Duodenal mucosa (tissue), 2 donors: ENCODE results near the gene DPYSL5.

Source experiments
- H3K27ac ChIP-seq: one replicate; pipeline ENCODE4 v1.7.0; 2013; ENCODE audit warnings: low read depth, low read length
- H3K27me3 ChIP-seq, 2 donors: one replicate each; pipeline ENCODE4 v1.7.0; 2013; ENCODE audit warnings: low read length in 2 of 2, control low read depth in 1 of 2; ENCODE audit not compliant: insufficient read depth in 2 of 2, control insufficient read depth in 1 of 2
- H3K36me3 ChIP-seq, 2 donors: one replicate each; pipeline ENCODE4 v1.7.0; 2013; ENCODE audit warnings: low read length in 2 of 2, control low read depth in 1 of 2; ENCODE audit not compliant: insufficient read depth in 2 of 2, control insufficient read depth in 1 of 2
- H3K4me1 ChIP-seq, 2 donors: one replicate each; pipeline ENCODE4 v1.7.0; 2013; ENCODE audit warnings: low read length in 2 of 2, control low read depth in 1 of 2; ENCODE audit not compliant: insufficient read depth in 2 of 2, control insufficient read depth in 1 of 2
- H3K4me3 ChIP-seq, 2 donors: one replicate each; pipeline ENCODE4 v1.7.0; 2013; ENCODE audit warnings: low read length in 2 of 2, low read depth in 1 of 2
- H3K9ac ChIP-seq, 2 donors: one replicate each; pipeline ENCODE4 v1.7.0; 2013; ENCODE audit warnings: low read length in 2 of 2, low read depth in 1 of 2
- H3K9me3 ChIP-seq, 2 donors: one replicate each; pipeline ENCODE4 v1.7.0; 2013; ENCODE audit warnings: low read length in 2 of 2, control low read depth in 1 of 2; ENCODE audit not compliant: control insufficient read depth in 1 of 2

Gene DPYSL5

DNA sequence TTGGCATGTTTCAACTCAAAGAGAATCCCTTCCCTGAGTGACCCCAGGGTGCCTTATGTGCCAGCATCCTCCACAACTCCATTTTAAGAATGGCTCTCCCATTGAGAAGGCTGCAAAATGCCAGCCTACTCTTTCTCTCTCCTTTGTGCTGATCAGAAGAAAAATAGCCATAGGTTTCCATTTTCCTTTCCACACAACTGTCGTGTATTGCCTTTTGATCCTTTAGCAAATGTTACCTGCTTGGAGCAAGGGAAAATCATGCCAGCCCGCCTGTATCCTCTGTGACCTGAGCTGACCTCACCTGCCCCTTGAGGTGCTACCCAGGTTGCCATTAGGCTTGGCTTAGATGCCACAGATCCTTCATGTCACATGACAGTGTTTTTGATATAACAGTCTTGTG, 38.8 kb downstream of the DPYSL5 start:
- no peaks in the 10 kb centered on the region for H3K36me3 ChIP-seq
- H3K9me3 ChIP-seq = no peaks in the 10 kb centered on the region
- no peak overlapping the region for H3K9ac ChIP-seq
- no peaks in the 10 kb centered on the region for H3K27me3 ChIP-seq
- H3K4me3 ChIP-seq = no peak overlapping the region
- no peak overlapping the region for H3K27ac ChIP-seq
- H3K4me1 ChIP-seq = no peaks in the 10 kb centered on the region

DNA sequence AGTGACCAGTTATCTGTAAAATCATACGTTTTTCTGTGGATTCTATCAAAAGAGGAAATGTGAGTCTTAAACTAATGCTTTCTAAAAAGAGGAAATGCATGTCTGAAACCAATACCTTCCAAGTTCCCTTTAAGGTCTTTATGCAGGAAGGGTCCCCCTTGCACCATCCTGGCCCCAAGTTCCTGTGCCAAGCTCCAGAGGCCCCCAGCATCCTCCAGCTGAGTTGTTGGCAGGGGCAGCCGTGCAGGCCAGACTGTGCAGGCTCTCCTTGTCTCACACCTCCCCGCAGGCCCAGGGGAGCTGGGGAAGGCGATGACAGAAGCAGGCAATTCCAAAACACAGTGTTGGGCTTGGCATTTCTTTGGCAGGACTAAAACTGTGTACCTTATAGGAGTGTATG, 39.2 kb downstream of the DPYSL5 start:
- no peaks in the 10 kb centered on the region for H3K36me3 ChIP-seq
- H3K4me1 ChIP-seq = no peaks in the 10 kb centered on the region
- no peak overlapping the region for H3K27ac ChIP-seq
- H3K27me3 ChIP-seq = no peaks in the 10 kb centered on the region
- H3K9me3 ChIP-seq = no peaks in the 10 kb centered on the region
- no peak overlapping the region for H3K9ac ChIP-seq
- H3K4me3 ChIP-seq = no peak overlapping the region

DNA sequence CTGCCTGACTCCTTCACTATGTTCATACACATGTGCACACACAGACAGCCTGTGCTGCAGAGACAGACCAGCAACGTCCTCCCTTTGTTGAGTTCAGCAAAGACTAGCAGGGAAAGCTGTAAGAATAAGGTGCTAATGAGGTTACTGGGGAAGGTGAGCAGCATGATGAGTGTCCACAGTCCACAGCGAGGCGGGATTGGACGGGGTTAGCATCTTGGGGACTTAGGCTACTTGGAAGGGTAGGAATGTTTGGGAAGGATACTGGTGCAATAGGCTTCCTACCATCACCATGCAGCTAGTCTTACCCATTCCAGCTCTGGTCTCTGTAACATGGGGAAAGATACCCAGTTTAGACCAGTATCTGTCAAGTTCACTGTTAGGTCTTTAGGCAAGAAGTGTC, 41.9 kb downstream of the DPYSL5 start:
- H3K9me3 ChIP-seq = peaks cover 0 to 2% of the 10 kb centered on the region in 2 donors
- H3K4me3 ChIP-seq = no peak overlapping the region
- no peak overlapping the region for H3K9ac ChIP-seq
- H3K27me3 ChIP-seq = no peaks in the 10 kb centered on the region
- no peaks in the 10 kb centered on the region for H3K4me1 ChIP-seq
- no peak overlapping the region for H3K27ac ChIP-seq
- no peaks in the 10 kb centered on the region for H3K36me3 ChIP-seq

DNA sequence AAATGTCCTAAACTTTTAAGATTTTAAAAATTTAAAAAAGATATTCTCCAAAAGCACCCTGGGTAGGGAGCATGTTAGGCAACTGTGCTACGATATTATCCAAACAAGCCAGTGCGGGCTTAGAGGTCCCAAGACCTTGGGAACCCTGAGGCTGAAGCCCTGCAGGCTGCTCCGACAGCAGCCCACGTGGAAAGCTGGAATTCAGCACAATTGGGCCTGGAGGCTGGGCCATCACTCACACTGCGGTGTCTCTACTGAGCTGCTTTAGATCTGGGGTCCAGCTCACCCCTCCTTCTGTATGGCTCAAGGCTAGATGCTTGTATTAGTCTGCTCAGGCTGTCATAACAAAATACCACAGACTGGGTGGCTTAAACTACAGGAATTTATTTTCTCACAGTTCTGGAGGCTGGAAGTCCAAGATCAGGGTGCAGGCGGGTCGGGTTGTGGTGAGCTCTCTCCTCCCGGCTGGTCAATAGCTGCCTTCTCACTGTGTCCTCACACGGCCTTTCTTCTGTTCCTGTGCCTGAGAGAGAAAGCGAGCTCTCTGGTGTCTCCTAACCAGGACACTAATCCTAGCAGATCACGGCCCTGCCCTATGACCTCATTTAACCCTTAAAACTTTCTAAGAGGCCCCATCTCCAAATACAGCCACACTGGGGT, 42.5 kb downstream of the DPYSL5 start:
- peaks cover 5 to 8% of the 10 kb centered on the region in 2 donors for H3K9me3 ChIP-seq
- H3K9ac ChIP-seq = no peak overlapping the region
- no peak overlapping the region for H3K27ac ChIP-seq
- no peaks in the 10 kb centered on the region for H3K27me3 ChIP-seq
- H3K4me1 ChIP-seq = no peaks in the 10 kb centered on the region
- H3K4me3 ChIP-seq = no peak overlapping the region
- H3K36me3 ChIP-seq = no peaks in the 10 kb centered on the region

DNA sequence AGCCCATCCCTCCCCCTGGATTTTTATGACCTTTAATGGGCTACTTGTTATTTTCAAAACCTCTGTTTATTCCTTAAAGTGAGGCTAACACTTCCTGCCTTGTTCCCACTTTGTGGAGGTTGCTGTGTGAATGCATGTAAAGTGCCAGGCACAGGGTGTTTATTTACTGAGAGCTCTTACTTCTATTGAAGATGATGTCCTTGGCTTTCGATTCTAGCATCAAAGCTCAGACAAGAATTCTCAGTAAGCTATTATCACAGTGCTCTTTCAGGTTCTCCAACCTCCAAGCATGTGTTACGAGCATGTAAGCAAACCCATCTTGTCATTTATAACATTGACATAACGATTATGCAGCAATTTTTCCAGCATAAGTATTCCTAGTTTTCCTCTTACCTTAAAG, 44.2 kb downstream of the DPYSL5 start:
- no peak overlapping the region for H3K9ac ChIP-seq
- no peak overlapping the region for H3K27ac ChIP-seq
- H3K4me3 ChIP-seq = no peak overlapping the region
- H3K9me3 ChIP-seq = peaks cover 5 to 8% of the 10 kb centered on the region in 2 donors
- H3K36me3 ChIP-seq = no peaks in the 10 kb centered on the region
- no peaks in the 10 kb centered on the region for H3K4me1 ChIP-seq
- no peaks in the 10 kb centered on the region for H3K27me3 ChIP-seq

DNA sequence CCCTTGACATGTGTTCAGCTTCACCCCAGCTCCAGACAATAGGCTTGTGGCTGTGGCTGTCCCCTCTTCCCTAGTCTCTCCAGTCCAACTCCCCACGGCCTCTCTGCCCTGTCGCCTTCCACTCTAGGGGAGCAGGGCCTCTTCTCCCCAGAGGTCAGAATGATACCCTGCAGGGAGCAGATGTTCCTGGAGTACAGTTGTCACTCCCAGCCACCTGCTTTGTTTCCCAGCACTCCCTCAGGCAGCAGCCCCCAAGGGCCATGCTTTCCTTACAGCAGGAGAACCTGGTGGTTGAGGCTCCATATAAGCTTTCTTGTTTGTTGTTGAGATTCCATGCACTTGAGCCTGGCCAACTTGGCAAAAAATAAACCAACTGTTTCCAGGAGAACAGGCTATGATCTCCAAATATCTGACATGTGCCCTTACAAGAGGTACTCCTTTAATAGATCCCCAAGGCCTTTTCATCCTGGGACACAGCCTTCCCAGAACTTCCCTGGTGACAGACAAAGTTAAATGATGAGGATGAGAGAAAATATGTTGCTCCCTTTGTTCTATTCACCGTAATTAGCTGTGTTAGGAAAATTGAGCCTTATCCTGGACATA, 45.1 kb downstream of the DPYSL5 start:
- Histone ChIP-seq H3K9me3 (peaks cover 5 to 8% of the 10 kb centered on the region in 2 donors), H3K9ac (no peak overlapping the region), H3K36me3 (no peaks in the 10 kb centered on the region), H3K27ac (no peak overlapping the region), H3K4me3 (no peak overlapping the region), H3K4me1 (no peaks in the 10 kb centered on the region), H3K27me3 (no peaks in the 10 kb centered on the region)

DNA sequence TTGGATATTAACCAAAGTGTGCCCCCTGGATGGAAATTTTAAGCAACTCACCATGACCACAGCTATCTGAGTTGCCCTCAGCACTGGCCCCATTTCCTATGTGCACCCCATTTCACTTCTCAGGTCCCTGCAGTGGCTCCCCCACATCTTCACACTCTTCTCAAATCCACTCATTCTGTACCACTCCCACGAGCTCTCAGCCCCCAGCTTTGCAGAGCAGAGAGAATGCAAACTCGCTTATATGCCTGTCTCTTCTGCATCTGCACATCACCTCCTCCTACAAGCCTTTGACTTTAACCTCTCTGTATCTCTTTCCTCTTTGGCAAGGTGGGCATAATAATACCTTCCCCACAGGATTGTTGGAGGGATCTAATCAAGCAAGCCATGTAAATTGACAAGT, 46.2 kb downstream of the DPYSL5 start:
- Histone ChIP-seq H3K9me3 (peaks cover 5 to 8% of the 10 kb centered on the region in 2 donors), H3K36me3 (no peaks in the 10 kb centered on the region), H3K27me3 (no peaks in the 10 kb centered on the region), H3K27ac (no peak overlapping the region), H3K9ac (no peak overlapping the region), H3K4me3 (no peak overlapping the region), H3K4me1 (peaks cover 0 to 8% of the 10 kb centered on the region in 2 donors)

DNA sequence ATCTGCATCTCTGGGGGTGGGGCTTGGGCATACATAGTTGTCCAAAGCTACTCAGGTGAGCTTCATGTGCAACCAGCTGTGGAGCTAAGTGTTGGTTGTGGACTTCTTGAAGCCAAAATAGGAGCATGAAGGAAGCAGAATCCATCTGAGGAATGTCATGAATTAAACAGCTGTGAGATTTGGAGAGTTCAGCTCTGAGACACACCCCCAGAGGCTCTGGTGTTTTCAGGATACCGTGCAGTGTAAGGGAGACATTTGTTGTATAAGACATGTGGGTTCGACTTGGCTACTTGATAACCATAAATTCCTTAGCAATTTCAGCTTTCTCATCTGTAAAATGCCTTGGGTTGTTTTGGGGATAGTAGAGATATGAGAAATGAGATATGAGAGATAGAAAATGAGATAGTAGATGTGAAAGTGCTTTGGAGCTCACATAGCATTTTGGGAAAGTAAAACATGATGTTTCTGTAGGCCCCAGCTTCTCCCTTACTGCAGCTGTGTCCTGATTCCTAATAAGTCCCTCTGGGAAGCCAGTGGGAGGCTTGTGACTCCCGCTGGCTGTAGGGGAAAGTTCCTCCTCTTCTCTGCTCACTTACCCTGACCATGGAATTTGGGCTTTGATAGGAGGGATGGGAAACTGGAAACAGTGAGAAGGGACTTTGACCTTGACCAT, 50.0 kb downstream of the DPYSL5 start:
- Histone ChIP-seq H3K4me3 (no peak overlapping the region), H3K4me1 (peaks cover 0 to 8% of the 10 kb centered on the region in 2 donors), H3K9ac (no peak overlapping the region), H3K27me3 (no peaks in the 10 kb centered on the region), H3K9me3 (peaks cover 5 to 8% of the 10 kb centered on the region in 2 donors), H3K36me3 (no peaks in the 10 kb centered on the region), H3K27ac (no peak overlapping the region)

DNA sequence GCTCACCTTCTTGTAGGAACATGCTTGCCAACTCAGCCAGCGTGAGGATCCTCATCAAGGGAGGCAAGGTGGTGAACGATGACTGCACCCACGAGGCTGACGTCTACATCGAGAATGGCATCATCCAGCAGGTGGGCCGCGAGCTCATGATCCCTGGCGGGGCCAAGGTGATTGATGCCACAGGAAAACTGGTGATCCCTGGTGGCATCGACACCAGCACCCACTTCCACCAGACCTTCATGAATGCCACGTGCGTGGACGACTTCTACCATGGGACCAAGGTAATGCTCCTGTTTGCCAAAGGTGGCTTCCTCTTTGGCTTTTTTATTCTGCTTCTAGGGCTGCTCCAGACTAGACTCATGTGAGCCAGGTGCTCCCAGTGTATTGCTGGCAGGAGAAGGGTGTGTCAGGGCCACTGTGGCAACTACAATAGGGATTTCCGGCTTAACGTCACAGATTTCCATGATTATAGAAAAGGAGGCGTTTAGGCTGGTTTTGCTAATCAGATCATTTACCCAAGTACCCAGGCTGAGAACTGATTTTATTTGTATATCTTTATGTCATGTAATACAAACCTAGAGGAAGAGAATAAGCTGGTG, 50.6 kb downstream of the DPYSL5 start:
- no peak overlapping the region for H3K4me3 ChIP-seq
- no peaks in the 10 kb centered on the region for H3K27me3 ChIP-seq
- peaks cover 5 to 8% of the 10 kb centered on the region in 2 donors for H3K9me3 ChIP-seq
- peaks cover 0 to 8% of the 10 kb centered on the region in 2 donors for H3K4me1 ChIP-seq
- no peaks in the 10 kb centered on the region for H3K36me3 ChIP-seq
- no peak overlapping the region for H3K9ac ChIP-seq
- no peak overlapping the region for H3K27ac ChIP-seq

DNA sequence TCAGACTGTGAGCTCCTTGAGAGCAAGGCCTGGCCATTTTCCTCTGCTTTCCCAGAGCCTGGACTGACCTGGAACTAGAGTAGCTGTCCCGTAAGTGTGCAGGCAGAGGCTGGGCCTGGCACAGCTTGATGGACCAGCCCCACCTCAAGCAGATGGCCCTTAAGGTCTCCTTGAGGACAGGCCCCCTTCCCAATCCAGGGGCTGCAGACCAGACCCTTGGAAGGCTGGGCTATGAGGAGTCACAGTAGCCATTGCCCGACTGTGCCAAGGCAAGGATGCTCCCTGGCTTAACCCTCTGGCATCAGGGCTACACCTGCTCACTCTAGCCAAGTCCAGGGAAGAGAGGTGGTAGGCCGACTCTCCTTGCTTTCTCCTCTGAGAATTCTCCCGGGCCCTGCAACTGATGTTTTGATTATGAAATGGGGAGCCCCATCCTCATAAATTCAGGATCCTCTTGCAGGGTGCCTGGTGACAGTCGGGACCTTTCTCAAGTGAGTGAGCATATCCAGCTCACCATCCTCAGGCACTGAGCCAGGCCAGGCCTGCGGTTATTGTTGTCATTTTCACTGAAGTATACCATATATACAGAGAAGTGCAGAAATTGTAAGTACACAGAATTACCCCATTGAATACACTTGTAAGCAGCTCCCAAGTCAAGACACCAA, 51.7 kb downstream of the DPYSL5 start:
- Histone ChIP-seq H3K9me3 (peaks cover 5 to 7% of the 10 kb centered on the region in 2 donors), H3K9ac (no peak overlapping the region), H3K27me3 (no peaks in the 10 kb centered on the region), H3K27ac (no peak overlapping the region), H3K4me1 (peaks cover 0 to 8% of the 10 kb centered on the region in 2 donors), H3K4me3 (no peak overlapping the region), H3K36me3 (no peaks in the 10 kb centered on the region)
